ENCODE results near the gene FRAS1.
"Not testable (repeated sequence)": the region's sequence is repeated elsewhere in the genome, so short reads cannot be mapped to it uniquely, and the experiment has no call there.

The FRAS1 gene

GRCh38 chr4:78119698-78120097, 62.6 kb downstream of the FRAS1 start:
- DNase-seq: no peak

- DNase-seq: no peak
Measured at GRCh38 chr4:78120144-78120880, 63.2 kb downstream of the FRAS1 start.

GRCh38 chr4:78121338-78121904, 64.3 kb downstream of the FRAS1 start:
- DNase-seq: no peak

GRCh38 chr4:78125834-78126331, 68.8 kb downstream of the FRAS1 start:
- DNase-seq: not testable (repeated sequence)

GRCh38 chr4:78129383-78130108, 72.4 kb downstream of the FRAS1 start:
- no peak for DNase-seq

- DNase-seq: no peak
Measured at GRCh38 chr4:78131403-78131802, 74.3 kb downstream of the FRAS1 start.

- no peak for DNase-seq
Measured at GRCh38 chr4:78136109-78137081, 79.3 kb downstream of the FRAS1 start.

- no peak for DNase-seq
Measured at GRCh38 chr4:78137532-78137931, 80.4 kb downstream of the FRAS1 start.

- DNase-seq: no peak
Measured at GRCh38 chr4:78138252-78138651, 81.1 kb downstream of the FRAS1 start.

GRCh38 chr4:78143634-78144033, 86.5 kb downstream of the FRAS1 start:
- DNase-seq: no peak

GRCh38 chr4:78145008-78145407, 87.9 kb downstream of the FRAS1 start:
- no peak for DNase-seq

GRCh38 chr4:78145622-78146021, 88.5 kb downstream of the FRAS1 start:
- DNase-seq: no peak

GRCh38 chr4:78149751-78150542, 92.8 kb downstream of the FRAS1 start:
- no peak for DNase-seq

- DNase-seq: no peak
Measured at GRCh38 chr4:78150543-78150864, 93.4 kb downstream of the FRAS1 start.

- no peak for DNase-seq
Measured at GRCh38 chr4:78152795-78153194, 95.7 kb downstream of the FRAS1 start.

GRCh38 chr4:78154972-78155590, 98.0 kb downstream of the FRAS1 start:
- DNase-seq: no peak

GRCh38 chr4:78155616-78156105, 98.5 kb downstream of the FRAS1 start:
- no peak for DNase-seq

GRCh38 chr4:78156520-78156919, 99.4 kb downstream of the FRAS1 start:
- no peak for DNase-seq

- DNase-seq: no peak
Measured at GRCh38 chr4:78162342-78162741, 105.2 kb downstream of the FRAS1 start.

GRCh38 chr4:78162821-78163220, 105.7 kb downstream of the FRAS1 start:
- DNase-seq: no peak

GRCh38 chr4:78165758-78166157, 108.6 kb downstream of the FRAS1 start:
- no peak for DNase-seq
